ENCODE measurements around the gene GRAMD4.

Gene GRAMD4

DNA sequence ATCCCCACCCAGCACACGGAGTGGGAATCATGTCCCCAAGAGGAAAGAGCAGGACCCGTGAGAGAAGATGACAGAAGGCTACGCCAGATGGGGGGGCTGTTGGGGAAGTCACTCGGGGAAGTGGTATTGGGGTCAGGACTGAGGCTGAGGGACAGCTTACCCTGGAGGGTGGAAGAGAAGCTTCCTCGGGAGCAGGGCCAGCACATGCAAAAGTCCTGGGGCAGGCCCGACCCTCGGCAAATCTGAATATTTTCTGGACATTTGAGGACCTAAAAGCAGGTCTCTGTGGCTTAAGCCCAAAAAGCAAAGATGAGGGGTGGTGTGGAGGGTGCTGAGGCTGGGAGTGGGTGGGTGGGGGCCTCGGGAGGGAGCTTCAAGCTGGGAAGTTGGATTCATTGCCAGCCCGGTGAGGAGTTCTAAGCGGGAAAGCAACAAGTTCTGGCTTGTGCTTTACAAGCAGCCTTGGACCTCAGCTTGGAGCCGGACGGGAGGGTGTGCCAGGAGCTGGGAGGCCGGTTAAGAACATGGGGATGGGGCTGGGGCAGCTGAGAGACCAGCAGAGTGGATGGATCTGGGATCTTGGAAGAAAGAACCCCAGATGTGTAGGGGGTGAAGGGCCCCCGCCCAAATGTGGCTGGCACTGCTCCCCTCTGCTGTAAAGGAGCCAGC is 34.9 kb downstream of the GRAMD4 start:
- no peaks in the 10 kb centered on the region for H3K4me1 ChIP-seq (ENCODE audit: insufficient read depth, low read length)
- no peak overlapping the region for H3K27ac ChIP-seq (ENCODE audit: low read depth, low read length)
- 92% methylated on average over 14 of the region's 14 CpGs for WGBS

DNA sequence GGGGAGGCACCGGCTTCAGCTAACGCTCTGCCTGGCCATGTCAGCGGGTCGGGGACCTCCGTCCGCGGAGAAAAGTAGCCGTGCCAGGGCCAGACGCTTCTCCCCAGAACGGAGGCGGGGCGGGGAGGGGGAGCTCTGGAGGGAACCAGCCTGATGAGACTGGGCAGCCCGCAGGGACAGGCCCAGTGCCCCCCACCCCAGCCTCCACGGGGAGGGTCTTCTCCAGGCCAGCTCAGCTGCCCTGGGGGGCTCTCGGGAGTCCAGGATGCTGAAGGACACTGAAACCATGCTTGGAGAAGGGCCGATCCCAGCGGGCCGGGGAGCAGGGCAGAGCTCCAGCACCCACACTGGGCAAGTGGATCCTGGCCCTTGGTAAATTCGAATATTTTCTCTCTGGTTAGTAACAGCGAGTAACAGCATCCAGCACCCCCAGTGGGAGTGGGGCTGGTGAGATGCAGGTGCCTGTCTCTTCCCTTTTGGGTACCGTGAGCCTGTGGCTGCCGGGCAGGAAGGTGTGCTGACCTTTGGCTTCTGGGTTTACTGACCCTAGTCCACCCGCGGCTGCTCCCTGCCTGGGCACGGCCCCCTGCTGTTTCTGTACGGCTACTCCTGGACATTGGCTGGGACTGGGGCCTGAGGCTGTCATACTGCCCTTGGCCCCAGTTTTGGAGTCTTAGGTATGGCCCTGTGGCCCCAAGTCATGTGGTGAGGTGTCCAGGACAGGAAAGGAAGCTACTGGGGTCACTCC is 35.8 kb downstream of the GRAMD4 start:
- Histone ChIP-seq H3K27ac (ENCODE audit: low read depth, low read length) (no peak overlapping the region), H3K9ac (ENCODE audit: low read depth, low read length) (no peak overlapping the region), H3K4me3 (ENCODE audit: low read length) (no peak overlapping the region), H3K27me3 (ENCODE audit: insufficient read depth, low read length) (no peaks in the 10 kb centered on the region), H3K36me3 (ENCODE audit: insufficient read depth, low read length) (no peaks in the 10 kb centered on the region), H3K9me3 (ENCODE audit: insufficient read depth, low read depth, low read length) (no peaks in the 10 kb centered on the region), H3K4me1 (ENCODE audit: insufficient read depth, low read length) (no peaks in the 10 kb centered on the region)
- 93% methylated on average over 26 of the region's 26 CpGs for WGBS

More for the DNA sequence above, 34.9 kb downstream of the GRAMD4 start:
- no peak overlapping the region for H3K9ac ChIP-seq (ENCODE audit: low read depth, low read length)
- no peaks in the 10 kb centered on the region for H3K27me3 ChIP-seq (ENCODE audit: insufficient read depth, low read length)
- H3K36me3 ChIP-seq (ENCODE audit: insufficient read depth, low read length): no peaks in the 10 kb centered on the region
- no peak overlapping the region for H3K4me3 ChIP-seq (ENCODE audit: low read length)
- no peaks in the 10 kb centered on the region for H3K9me3 ChIP-seq (ENCODE audit: insufficient read depth, low read depth, low read length)

DNA sequence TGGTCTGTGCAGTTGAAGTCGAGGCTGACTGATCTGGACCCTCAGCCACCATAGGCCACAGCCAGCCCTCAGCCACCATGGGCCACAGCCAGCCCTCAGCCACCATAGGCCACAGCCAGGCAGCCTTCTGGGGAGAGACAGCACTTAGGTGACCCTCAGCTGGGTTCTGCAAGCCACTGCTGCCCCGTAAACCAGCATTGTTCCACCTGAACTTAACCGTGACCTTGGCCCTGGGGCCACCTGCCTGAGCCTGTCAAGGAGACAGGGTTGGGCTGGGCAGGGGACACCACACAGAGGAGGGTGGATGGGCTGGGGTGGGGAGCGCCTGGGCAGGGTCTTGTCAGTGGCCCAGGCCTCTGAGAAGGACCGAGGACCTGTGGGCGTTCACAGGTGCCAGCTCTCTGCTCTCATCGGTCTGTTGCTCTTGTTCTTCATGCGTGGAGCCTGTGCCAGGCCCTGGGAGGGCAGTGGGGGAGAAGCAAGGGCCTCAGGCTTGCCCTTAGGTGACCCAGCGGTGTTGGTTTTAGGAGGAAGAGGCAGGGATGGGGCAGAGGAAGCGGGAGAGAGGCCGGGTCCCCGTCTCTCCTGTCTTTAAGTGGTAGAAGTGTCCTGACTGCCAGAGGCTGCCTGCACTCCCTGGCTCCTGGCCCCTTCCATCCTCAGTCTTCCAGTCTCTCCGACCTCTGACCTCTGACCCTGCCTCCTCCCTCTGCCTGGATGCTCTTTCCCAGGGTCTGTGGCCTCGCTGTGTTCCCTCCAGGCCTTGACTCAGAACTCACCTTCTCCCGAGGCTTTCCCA is 36.9 kb downstream of the GRAMD4 start:
- Histone ChIP-seq H3K9ac (ENCODE audit: low read depth, low read length) (no peak overlapping the region), H3K27ac (ENCODE audit: low read depth, low read length) (no peak overlapping the region)

DNA sequence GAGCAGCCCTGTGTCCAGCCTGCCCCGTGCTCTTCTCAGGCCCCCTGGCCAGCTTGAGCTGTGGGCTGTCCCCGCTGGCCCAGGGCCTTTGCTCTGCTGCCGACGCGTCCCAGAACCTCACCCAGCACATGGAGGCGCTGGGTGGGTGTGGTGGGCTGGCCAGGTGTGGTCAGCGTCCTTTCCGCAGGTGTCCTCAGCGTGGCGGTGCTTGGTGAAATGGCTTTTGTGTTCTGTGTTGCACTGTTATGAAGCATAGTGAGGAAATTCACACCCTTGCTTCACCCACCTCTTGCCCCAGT is 37.4 kb downstream of the GRAMD4 start:
- 91% methylated on average over 8 of the region's 10 CpGs for WGBS
- H3K4me3 ChIP-seq (ENCODE audit: low read length): no peak overlapping the region
- H3K27me3 ChIP-seq (ENCODE audit: insufficient read depth, low read length): no peaks in the 10 kb centered on the region
- H3K9ac ChIP-seq (ENCODE audit: low read depth, low read length): no peak overlapping the region
- H3K27ac ChIP-seq (ENCODE audit: low read depth, low read length): no peak overlapping the region
- no peaks in the 10 kb centered on the region for H3K4me1 ChIP-seq (ENCODE audit: insufficient read depth, low read length)
- H3K36me3 ChIP-seq (ENCODE audit: insufficient read depth, low read length): no peaks in the 10 kb centered on the region
- H3K9me3 ChIP-seq (ENCODE audit: insufficient read depth, low read depth, low read length): no peaks in the 10 kb centered on the region

More for the DNA sequence above, 36.9 kb downstream of the GRAMD4 start:
- 92% methylated on average over 15 of the region's 15 CpGs for WGBS
- Histone ChIP-seq H3K9me3 (ENCODE audit: insufficient read depth, low read depth, low read length) (no peaks in the 10 kb centered on the region), H3K27me3 (ENCODE audit: insufficient read depth, low read length) (no peaks in the 10 kb centered on the region), H3K4me3 (ENCODE audit: low read length) (no peak overlapping the region), H3K36me3 (ENCODE audit: insufficient read depth, low read length) (no peaks in the 10 kb centered on the region), H3K4me1 (ENCODE audit: insufficient read depth, low read length) (no peaks in the 10 kb centered on the region)

DNA sequence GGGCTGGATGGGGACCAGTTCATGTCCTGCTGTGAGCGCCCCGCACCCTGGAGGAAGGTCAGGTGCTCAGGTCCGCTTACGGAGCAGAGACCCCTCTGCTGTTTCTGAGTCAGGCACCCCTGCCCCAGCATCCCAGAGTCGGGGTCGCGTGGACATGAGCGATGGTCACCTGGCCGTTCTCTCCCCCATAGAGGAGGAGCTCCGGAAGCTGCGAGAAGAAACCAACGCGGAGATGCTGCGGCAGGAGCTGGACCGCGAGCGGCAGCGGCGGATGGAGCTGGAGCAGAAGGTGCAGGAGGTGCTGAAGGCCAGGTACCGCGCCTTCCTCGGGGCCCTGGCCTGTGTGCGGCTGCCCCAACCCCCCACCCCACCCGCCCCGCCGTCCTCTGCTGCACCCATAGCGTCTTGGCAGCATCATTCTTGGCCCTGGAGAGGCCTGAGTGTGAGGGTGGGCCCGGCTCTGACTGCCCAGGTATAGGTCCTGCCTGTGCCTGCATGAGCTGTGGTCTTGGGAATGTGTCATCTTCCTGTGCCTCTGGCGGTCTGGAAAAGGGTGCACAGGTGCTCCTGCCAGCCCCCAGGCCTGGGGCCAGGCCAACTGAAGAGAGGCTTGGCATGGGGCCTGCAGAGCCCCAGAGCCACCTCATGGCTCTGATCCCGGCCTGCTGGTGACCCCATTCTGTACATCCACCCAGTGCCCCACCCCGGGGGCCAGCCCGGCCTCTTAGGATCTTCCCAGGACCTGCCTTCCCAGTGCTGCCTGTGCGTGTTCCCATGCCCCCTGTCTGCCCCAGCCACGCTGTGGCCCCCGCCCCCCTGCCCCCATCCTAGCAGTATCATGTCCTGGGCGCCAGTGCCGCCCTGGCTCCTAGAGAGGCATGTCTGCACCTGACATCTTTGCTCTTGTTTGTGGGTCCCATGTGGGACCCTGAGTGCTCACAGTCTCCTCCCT is 38.1 kb downstream of the GRAMD4 start:
- H3K27ac ChIP-seq (ENCODE audit: low read depth, low read length): no peak overlapping the region
- 95% methylated on average over 37 of the region's 37 CpGs for WGBS
- H3K9me3 ChIP-seq (ENCODE audit: insufficient read depth, low read depth, low read length): no peaks in the 10 kb centered on the region
- H3K9ac ChIP-seq (ENCODE audit: low read depth, low read length): no peak overlapping the region
- H3K36me3 ChIP-seq (ENCODE audit: insufficient read depth, low read length): no peaks in the 10 kb centered on the region
- H3K4me1 ChIP-seq (ENCODE audit: insufficient read depth, low read length): no peaks in the 10 kb centered on the region
- H3K27me3 ChIP-seq (ENCODE audit: insufficient read depth, low read length): no peaks in the 10 kb centered on the region
- H3K4me3 ChIP-seq (ENCODE audit: low read length): no peak overlapping the region

DNA sequence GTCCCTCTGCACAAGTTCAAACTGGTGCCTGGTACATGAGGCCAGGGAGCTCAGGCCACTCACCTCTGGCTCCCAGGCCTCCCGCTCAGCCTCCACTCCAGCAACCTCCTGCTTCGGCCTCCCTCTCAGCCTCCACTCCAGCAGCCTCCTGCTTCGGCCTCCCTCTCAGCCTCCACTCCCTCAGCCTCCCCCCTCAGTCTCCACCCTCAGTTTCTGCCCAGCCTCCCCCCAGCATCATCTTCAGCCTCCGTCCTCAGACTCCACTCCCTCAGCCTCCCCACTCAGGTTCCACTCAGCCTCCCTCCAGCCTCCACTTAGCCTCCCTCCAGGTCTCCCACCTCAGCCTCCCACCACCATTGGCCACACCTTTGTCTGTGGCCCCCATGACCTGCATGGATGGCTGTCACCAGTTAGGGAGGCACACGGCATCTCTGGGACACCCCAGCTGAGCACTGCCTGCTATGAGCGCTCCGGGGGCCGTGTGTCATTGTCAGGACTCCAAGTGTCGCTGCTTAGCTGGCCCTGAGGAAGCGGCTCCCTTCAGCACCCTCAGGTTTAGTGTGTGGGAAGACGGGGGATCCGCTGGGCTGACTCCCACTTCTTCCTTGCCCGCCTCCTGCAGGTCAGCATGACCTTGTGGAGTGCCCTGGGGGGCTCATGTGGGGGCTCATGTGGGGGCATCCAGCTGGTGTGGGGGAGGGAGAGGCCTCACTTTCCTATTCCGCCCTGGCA is 39.0 kb downstream of the GRAMD4 start:
- Histone ChIP-seq H3K9ac (ENCODE audit: low read depth, low read length) (no peak overlapping the region), H3K4me3 (ENCODE audit: low read length) (no peak overlapping the region), H3K27ac (ENCODE audit: low read depth, low read length) (no peak overlapping the region), H3K27me3 (ENCODE audit: insufficient read depth, low read length) (no peaks in the 10 kb centered on the region), H3K36me3 (ENCODE audit: insufficient read depth, low read length) (no peaks in the 10 kb centered on the region), H3K4me1 (ENCODE audit: insufficient read depth, low read length) (no peaks in the 10 kb centered on the region), H3K9me3 (ENCODE audit: insufficient read depth, low read depth, low read length) (no peaks in the 10 kb centered on the region)
- 97% methylated on average over 14 of the region's 14 CpGs for WGBS

DNA sequence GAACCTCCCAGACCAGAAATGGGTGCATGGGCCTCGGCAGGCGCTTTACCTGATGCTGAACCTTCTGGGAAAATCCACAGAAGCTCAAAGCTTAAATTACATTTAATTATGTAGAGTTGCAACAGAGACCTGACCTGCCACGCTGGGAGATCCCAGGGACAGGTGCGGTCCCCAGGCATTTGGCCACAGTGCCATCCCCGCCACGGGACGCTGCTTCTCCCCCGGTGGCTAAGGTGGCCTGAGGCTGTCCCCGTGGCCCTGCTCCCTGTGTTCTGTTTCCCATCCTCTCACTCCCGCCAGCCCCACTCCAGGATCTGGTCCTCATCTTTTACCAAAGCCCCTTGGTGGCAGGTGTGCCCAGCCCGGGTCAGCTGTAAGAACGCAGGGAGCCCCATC is 39.6 kb downstream of the GRAMD4 start:
- no peaks in the 10 kb centered on the region for H3K4me1 ChIP-seq (ENCODE audit: insufficient read depth, low read length)
- WGBS: 95% methylated on average over 12 of the region's 12 CpGs

DNA sequence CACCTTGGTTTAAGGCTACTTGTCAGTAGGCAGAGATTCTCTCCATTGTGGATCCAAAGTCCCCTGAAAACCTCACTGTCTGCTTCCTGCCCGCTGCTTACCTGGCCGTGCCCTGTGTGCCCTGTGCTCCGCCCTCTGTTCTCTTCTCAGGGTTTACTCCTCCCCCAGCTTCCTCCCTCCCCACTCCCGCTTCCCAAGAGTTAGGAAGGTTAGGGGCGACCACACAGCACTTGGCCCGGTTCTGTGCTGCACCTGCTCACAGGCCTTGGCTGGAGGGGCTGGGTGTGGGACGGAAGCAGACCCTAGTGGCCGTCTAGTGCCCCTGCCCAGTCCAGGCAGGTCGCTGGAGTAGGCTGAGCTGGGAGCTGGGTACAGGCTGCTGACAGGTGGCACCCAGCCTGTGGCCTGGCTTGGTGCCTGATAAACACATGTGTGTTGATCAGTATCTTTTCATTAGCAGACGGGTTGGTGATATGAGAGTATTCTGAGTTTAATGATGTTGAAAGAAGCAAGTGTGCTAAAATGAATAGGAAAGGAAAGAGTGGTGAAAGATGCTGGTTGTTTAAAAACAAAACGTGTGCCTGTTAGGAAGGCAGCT is 40.5 kb downstream of the GRAMD4 start:
- Histone ChIP-seq H3K27me3 (ENCODE audit: insufficient read depth, low read length) (no peaks in the 10 kb centered on the region), H3K9me3 (ENCODE audit: insufficient read depth, low read depth, low read length) (no peaks in the 10 kb centered on the region), H3K27ac (ENCODE audit: low read depth, low read length) (no peak overlapping the region), H3K4me3 (ENCODE audit: low read length) (no peak overlapping the region), H3K9ac (ENCODE audit: low read depth, low read length) (no peak overlapping the region), H3K36me3 (ENCODE audit: insufficient read depth, low read length) (no peaks in the 10 kb centered on the region), H3K4me1 (ENCODE audit: insufficient read depth, low read length) (no peaks in the 10 kb centered on the region)
- WGBS: 82% methylated on average over 11 of the region's 11 CpGs

More for the DNA sequence above, 39.6 kb downstream of the GRAMD4 start:
- Histone ChIP-seq H3K9me3 (ENCODE audit: insufficient read depth, low read depth, low read length) (no peaks in the 10 kb centered on the region), H3K27me3 (ENCODE audit: insufficient read depth, low read length) (no peaks in the 10 kb centered on the region), H3K9ac (ENCODE audit: low read depth, low read length) (no peak overlapping the region), H3K36me3 (ENCODE audit: insufficient read depth, low read length) (no peaks in the 10 kb centered on the region), H3K27ac (ENCODE audit: low read depth, low read length) (no peak overlapping the region), H3K4me3 (ENCODE audit: low read length) (no peak overlapping the region)

DNA sequence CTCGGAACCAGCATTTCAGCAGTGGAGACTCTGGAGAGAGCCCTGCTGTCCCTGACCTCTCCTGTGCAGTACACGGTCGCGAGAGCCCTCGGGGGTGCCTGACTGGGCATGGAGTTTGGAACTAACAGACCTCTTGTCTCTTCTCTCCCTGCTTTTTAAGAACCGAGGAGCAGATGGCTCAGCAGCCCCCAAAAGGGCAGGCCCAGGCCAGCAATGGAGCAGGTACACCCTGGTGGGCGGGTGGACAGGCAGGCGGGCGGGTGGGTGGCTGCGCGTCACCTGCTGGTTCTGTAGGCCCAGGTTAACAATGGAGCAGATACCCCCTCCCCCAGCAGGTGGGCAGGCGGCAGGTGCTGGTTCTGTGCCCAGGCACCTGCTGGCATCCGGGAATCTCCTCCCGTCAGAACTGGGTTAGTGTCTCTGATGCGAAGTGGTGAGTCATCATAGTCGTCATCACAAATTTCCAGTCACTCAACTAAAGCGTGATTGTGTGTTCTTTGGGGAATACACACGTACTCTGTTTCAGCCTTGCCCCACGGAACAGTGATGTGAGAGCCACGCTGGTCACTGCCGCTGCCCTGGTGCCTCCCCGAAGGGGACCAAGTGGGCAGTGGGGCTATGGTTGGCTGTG is 41.1 kb downstream of the GRAMD4 start:
- Histone ChIP-seq H3K27me3 (ENCODE audit: insufficient read depth, low read length) (no peaks in the 10 kb centered on the region), H3K9me3 (ENCODE audit: insufficient read depth, low read depth, low read length) (no peaks in the 10 kb centered on the region), H3K36me3 (ENCODE audit: insufficient read depth, low read length) (no peaks in the 10 kb centered on the region), H3K4me1 (ENCODE audit: insufficient read depth, low read length) (no peaks in the 10 kb centered on the region), H3K27ac (ENCODE audit: low read depth, low read length) (no peak overlapping the region), H3K9ac (ENCODE audit: low read depth, low read length) (no peak overlapping the region), H3K4me3 (ENCODE audit: low read length) (no peak overlapping the region)
- WGBS: 88% methylated on average over 22 of the region's 22 CpGs
